Measurements from ENCODE around the gene KCND3. TPM values are rescaled to one million over a fixed set of nuclear protein-coding genes. Genes with fewer than 3 reads are reported as not detected.

KCND3 gene
- total and polyA plus RNA-seq, 2 of the 4 experiments (the other 2 are of a cell fraction): under 0.01 to 0.03 TPM

DNA sequence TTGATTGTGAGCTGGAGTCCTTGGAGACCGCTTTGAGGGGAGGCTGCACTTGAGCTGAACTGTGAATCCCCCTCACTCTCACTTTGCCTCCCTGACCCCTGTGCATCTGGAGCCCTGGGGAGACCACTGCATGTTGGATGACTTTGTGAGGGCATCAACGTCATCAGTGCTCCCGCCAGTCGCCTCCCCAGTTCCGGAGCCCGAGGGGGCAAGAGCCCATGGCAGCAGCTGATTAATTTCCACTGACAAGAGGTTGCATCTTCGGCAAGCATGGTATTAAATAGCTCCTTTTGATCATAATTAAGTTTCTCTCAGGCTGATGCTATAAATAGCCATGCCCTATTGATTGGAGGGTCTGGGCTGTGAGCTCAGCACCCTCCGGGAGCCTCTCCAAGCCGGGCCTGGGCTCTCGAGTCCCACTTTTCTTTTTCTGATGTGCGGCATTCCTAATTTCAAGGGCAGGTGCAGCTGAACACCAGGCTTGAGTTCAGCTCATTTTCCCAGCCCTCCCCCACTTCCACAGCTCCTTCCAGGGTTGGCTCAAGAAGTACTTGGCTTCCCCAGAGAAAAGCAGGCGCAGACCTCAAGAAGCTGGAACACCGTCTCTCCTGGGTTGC is 33.2 kb downstream of the KCND3 start:
- no peak overlapping the region for H3K27ac ChIP-seq (ENCODE audit: insufficient read depth, low read length)
- H3K79me1 ChIP-seq (ENCODE audit: low read depth in 1 of 2, low read length in 2 of 2): no peaks in the 10 kb centered on the region
- in situ Hi-C loops (cut with MboI; ENCODE audit: low sequenced_read_pairs) (no loop called here), intact Hi-C loops (cut with micrococcal nuclease) (no loop called here), dilution Hi-C loops (cut with HindIII; ENCODE audit: low sequenced_read_pairs, unreplicated experiment) (no loop called here)
- H3K14ac ChIP-seq (replicated peaks; ENCODE audit: low read depth, low read length): no peak overlapping the region
- no peak overlapping the region for H4K5ac ChIP-seq (ENCODE audit: low read depth, low read length)
- no peaks in the 10 kb centered on the region for H4K20me1 ChIP-seq (ENCODE audit: insufficient read depth, low read length)
- ATAC-seq (ENCODE audit: low read depth): no peak
- TF ChIP-seq RFX5 (IDR thresholded peaks at IDR 0.05; ENCODE audit: low read depth, low read length) (no peak), RCOR1 (IDR thresholded peaks at IDR 0.05; ENCODE audit: insufficient replicate concordance, low read length) (no peak)
- H3K23ac ChIP-seq (ENCODE audit: low read depth, low read length): no peak overlapping the region
- no TSS peak for BruUV-seq (replicated peaks)
- no peaks in the 10 kb centered on the region for H3K9me3 ChIP-seq (ENCODE audit: control insufficient read depth, insufficient read depth, low read length)
- H3K4me3 ChIP-seq (ENCODE audit: insufficient read depth, low read depth, low read length): no peak overlapping the region
- no peak overlapping the region for H4K8ac ChIP-seq (ENCODE audit: low read depth in 2 of 2, low read length in 2 of 2)
- H2BK120ac ChIP-seq (ENCODE audit: low read depth, low read length): no peak overlapping the region
- H3K36me3 ChIP-seq (ENCODE audit: control insufficient read depth, insufficient read depth, low read length): no peaks in the 10 kb centered on the region
- H3K9me1 ChIP-seq (ENCODE audit: insufficient read depth, low read length): no peaks in the 10 kb centered on the region
- WGBS, 2 experiments (ENCODE audit: extremely low coverage in 2 of 2, insufficient read length in 1 of 2): 93% methylated on average over 4 of the region's 13 CpGs; no CpG with 5 or more reads in 1 of the 2 experiments
- no peak overlapping the region for H3K4me2 ChIP-seq (ENCODE audit: low read depth, low read length)
- no peak overlapping the region for H3K4ac ChIP-seq (ENCODE audit: low read depth, low read length)
- H2AK9ac ChIP-seq (replicated peaks; ENCODE audit: low read depth, low read length, poor library complexity): no peak overlapping the region
- no peak for DNase-seq
- H3K9ac ChIP-seq (ENCODE audit: low read depth, low read length): no peak overlapping the region
- H3K56ac ChIP-seq (ENCODE audit: extremely low read depth, insufficient read depth, low read length): no peak overlapping the region
- H3K4me1 ChIP-seq (ENCODE audit: control insufficient read depth, insufficient read depth, low read length): no peaks in the 10 kb centered on the region
- no peak overlapping the region for H2BK15ac ChIP-seq (ENCODE audit: low read depth, low read length)
- H2BK5ac ChIP-seq (ENCODE audit: low read depth, low read length, poor library complexity, severe bottlenecking): no peak overlapping the region
- no peak overlapping the region for H4K91ac ChIP-seq (ENCODE audit: insufficient read depth, low read depth, low read length)
- H2BK20ac ChIP-seq (ENCODE audit: low read depth, low read length): no peak overlapping the region
- CTCF ChIA-PET: no interaction called here
- H2AK5ac ChIP-seq (ENCODE audit: low read depth, low read length): no peak overlapping the region
- no peak overlapping the region for H2AFZ ChIP-seq (replicated peaks; ENCODE audit: low read length, poor library complexity)
- H3K18ac ChIP-seq (ENCODE audit: low read depth, low read length): no peak overlapping the region
- peaks cover 2% of the 10 kb centered on the region for H3K27me3 ChIP-seq (ENCODE audit: control insufficient read depth, insufficient read depth, low read length)
- POLR2A ChIA-PET (ENCODE audit: unreplicated experiment): no interaction called here

Measured in IMR-90 (cell line).